HepG2 (cell line): ENCODE measurements around the gene APOL2. TPM values are rescaled to one million over a fixed set of nuclear protein-coding genes. Genes with fewer than 3 reads are reported as not detected.

Source experiments
- CCAR2 ChIP-seq: fragments of 200-400 bp; formaldehyde crosslinking; optimal IDR thresholded peaks from 2 replicates; pipeline ENCODE3; 2018; ENCODE audit warnings: low read depth, mild to moderate bottlenecking, low read length, moderate library complexity
- ERF ChIP-seq: IDR thresholded peaks from 2 replicates; pipeline ENCODE4 v1.6.1; 2018; ENCODE audit warnings: missing biosample characterization, missing genetic modification reagents
- FOSL2 ChIP-seq: sonication (generic); formaldehyde crosslinking; IDR thresholded peaks from 2 replicates; pipeline ENCODE4 v1.4.0; 2020; ENCODE audit warnings: missing genetic modification reagents
- HNRNPL ChIP-seq: fragments of 200-400 bp; formaldehyde crosslinking; IDR thresholded peaks from 2 replicates; pipeline ENCODE4 v1.6.1; 2017; ENCODE audit warnings: mild to moderate bottlenecking, low read depth, low read length
- HOXD1 ChIP-seq: sonication (generic); formaldehyde crosslinking; IDR thresholded peaks from 2 replicates; pipeline ENCODE4 v1.5.0; 2020; ENCODE audit warnings: missing genetic modification reagents
- MYNN ChIP-seq: sonication (generic); formaldehyde crosslinking; IDR thresholded peaks from 2 replicates; pipeline ENCODE4 v1.4.0; 2020; ENCODE audit warnings: mild to moderate bottlenecking, low read depth, missing genetic modification reagents
- NFIB ChIP-seq: sonication (generic); formaldehyde crosslinking; IDR thresholded peaks from 2 replicates; pipeline ENCODE4 v1.9.0; 2021; ENCODE audit warnings: missing genetic modification reagents, mild to moderate bottlenecking, borderline replicate concordance
- POGZ ChIP-seq: sonication (generic); formaldehyde crosslinking; IDR thresholded peaks from 2 replicates; pipeline ENCODE4 v1.4.0; 2020; ENCODE audit warnings: mild to moderate bottlenecking, missing genetic modification reagents
- SAFB2 ChIP-seq: sonication (generic); formaldehyde crosslinking; IDR thresholded peaks from 2 replicates; pipeline ENCODE4 v1.5.1; 2020; ENCODE audit warnings: missing genetic modification reagents, low read depth, mild to moderate bottlenecking, borderline replicate concordance
- SALL1 ChIP-seq: sonication (generic); formaldehyde crosslinking; IDR thresholded peaks from 2 replicates; pipeline ENCODE4 v1.8.0; 2022; ENCODE audit warnings: mild to moderate bottlenecking, missing genetic modification reagents
- SUZ12 ChIP-seq: fragments of 150-350 bp; IDR thresholded peaks from 2 replicates; pipeline ENCODE4 v1.6.1; 2014; ENCODE audit warnings: low read depth, low read length
- TGIF2 ChIP-seq: IDR thresholded peaks from 2 replicates; pipeline ENCODE4 v1.6.1; 2016; ENCODE audit warnings: control low read depth, missing compliant biosample characterization
- ZBTB7B ChIP-seq: sonication (generic); formaldehyde crosslinking; IDR thresholded peaks from 2 replicates; pipeline ENCODE4 v1.4.0; 2020; ENCODE audit warnings: missing genetic modification reagents
- ZNF101 ChIP-seq: sonication (generic); formaldehyde crosslinking; IDR thresholded peaks from 2 replicates; pipeline ENCODE4 v1.4.0; 2020; ENCODE audit warnings: mild to moderate bottlenecking, low read depth, missing genetic modification reagents, borderline replicate concordance
- ZNF441 ChIP-seq: sonication (generic); formaldehyde crosslinking; IDR thresholded peaks from 2 replicates; pipeline ENCODE4 v1.7.0; 2021; ENCODE audit warnings: missing genetic modification reagents, borderline replicate concordance
- ZNF549 ChIP-seq: sonication (generic); formaldehyde crosslinking; IDR thresholded peaks from 2 replicates; pipeline ENCODE4 v1.5.0; 2020; ENCODE audit warnings: missing genetic modification reagents
- ZNF619 ChIP-seq: sonication (generic); formaldehyde crosslinking; IDR thresholded peaks from 2 replicates; pipeline ENCODE4 v1.4.0; 2020; ENCODE audit warnings: mild to moderate bottlenecking, missing genetic modification reagents
- ZNF652 ChIP-seq: IDR thresholded peaks from 2 replicates; pipeline ENCODE4 v1.6.1; 2016; ENCODE audit warnings: low read depth, borderline replicate concordance
- polyA plus RNA-seq, 8 experiments: library from polyadenylated mRNA; depleted of rRNA in 3 of 8; stranded (reverse) in 7 of 8; unstranded in 1 of 8; fragments of >200 nt; fragmentation: Illumina TruSeq in 4 of 8; extraction: Trizol in 4 of 8; gene quantifications; 2 replicates each; pipeline versions ENCODE4 v1.2.1 to v1.2.3, GENCODE V29; 2011 to 2016; ENCODE audit warnings: low read depth in 4 of 8, missing spikeins in 1 of 8, mixed read lengths in 1 of 8; ENCODE audit not compliant: insufficient read depth in 1 of 8
- total RNA-seq, 5 experiments: library from RNA; depleted of rRNA; stranded (reverse); fragments of >200 nt; fragmentation: Illumina TruSeq; extraction: Trizol; gene quantifications; 2 replicates each; pipeline ENCODE4 v1.2.3, GENCODE V29; 2016; ENCODE audit warnings: low read depth in 1 of 5
- TF ChIP-seq, protein P1 (sequence below): sonication (generic); formaldehyde crosslinking; IDR thresholded peaks from 2 replicates; pipeline ENCODE4 v1.4.0; 2020; ENCODE audit warnings: mild to moderate bottlenecking, missing genetic modification reagents
- TF ChIP-seq, protein P2 (sequence below): sonication (generic); formaldehyde crosslinking; IDR thresholded peaks from 2 replicates; pipeline ENCODE4 v1.4.0; 2020; ENCODE audit warnings: missing genetic modification reagents, mild to moderate bottlenecking, borderline replicate concordance
- TF ChIP-seq, protein P3 (sequence below): sonication (generic); formaldehyde crosslinking; IDR thresholded peaks from 2 replicates; pipeline ENCODE4 v1.4.0; 2020; ENCODE audit warnings: missing genetic modification reagents

Gene APOL2
- total and polyA plus RNA-seq, 2 of the 13 experiments (the other 11 are each of a cell fraction or from before 2014, with no cell fraction given), result 28.7 to 51.2 TPM

DNA sequence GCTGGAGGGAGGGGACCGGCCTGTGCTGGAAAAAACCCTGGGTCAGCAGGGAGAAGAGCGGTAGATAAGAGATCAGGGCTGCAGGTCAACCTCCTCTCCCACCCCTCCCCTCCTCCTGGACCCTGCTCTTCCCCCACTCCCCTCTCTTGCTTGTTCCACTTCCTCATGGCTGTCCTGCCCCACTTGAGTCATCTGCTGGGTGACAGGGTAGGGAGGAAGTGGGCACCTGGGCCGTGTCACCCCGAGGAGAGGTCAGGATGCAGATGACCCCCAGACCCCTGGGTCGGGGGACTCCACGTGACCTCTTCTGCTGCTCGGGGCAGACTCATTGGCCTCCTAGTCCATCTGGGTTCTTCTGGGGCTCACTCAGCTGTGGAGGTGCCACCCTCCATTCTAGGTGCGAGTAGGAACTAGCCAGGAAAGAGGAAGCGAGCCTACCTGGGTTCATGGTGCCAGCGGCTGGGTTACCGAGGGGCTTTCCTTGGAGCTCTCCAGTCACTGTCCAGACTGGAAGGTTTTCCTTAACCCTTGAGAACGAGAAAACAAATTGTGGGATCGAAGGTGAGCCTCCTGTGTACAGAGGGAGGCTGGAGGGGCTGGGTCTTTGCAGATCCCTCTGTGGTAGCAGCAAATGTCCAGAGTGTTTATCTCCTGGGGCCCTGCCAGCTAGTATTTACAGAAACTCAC is 6.5 kb downstream of the APOL2 start (continued):
- TF ChIP-seq MYNN (CRISPR knock-in tag) (no peak), ERF (CRISPR knock-in tag) (0 out of 2 replicates have a peak, but pooled peaks have one; percentile 27), ZBTB7B (no peak), ZNF549 (CRISPR knock-in tag) (no peak), ZNF441 (CRISPR knock-in tag) (no peak), ZNF652 (CRISPR knock-in tag) (peak; percentile 63; the same call in 1 of the 2 replicates), POGZ (0 out of 2 replicates have a peak, but pooled peaks have one; percentile 33), HNRNPL (0 out of 2 replicates have a peak, but pooled peaks have one; percentile 39), TGIF2 (CRISPR knock-in tag) (no peak), ZNF101 (CRISPR knock-in tag) (no peak), SUZ12 (no peak), HOXD1 (CRISPR knock-in tag) (no peak), SAFB2 (no peak), CCAR2 (no peak), FOSL2 (CRISPR knock-in tag) (no peak), NFIB (CRISPR knock-in tag) (no peak), SALL1 (peak; percentile 14; the same call in 1 of the 2 replicates), ZNF619 (CRISPR knock-in tag) (no peak)
- TF ChIP-seq, protein P1, sequence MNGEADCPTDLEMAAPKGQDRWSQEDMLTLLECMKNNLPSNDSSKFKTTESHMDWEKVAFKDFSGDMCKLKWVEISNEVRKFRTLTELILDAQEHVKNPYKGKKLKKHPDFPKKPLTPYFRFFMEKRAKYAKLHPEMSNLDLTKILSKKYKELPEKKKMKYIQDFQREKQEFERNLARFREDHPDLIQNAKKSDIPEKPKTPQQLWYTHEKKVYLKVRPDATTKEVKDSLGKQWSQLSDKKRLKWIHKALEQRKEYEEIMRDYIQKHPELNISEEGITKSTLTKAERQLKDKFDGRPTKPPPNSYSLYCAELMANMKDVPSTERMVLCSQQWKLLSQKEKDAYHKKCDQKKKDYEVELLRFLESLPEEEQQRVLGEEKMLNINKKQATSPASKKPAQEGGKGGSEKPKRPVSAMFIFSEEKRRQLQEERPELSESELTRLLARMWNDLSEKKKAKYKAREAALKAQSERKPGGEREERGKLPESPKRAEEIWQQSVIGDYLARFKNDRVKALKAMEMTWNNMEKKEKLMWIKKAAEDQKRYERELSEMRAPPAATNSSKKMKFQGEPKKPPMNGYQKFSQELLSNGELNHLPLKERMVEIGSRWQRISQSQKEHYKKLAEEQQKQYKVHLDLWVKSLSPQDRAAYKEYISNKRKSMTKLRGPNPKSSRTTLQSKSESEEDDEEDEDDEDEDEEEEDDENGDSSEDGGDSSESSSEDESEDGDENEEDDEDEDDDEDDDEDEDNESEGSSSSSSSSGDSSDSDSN (CRISPR knock-in tag), result peak; percentile 21; the same call in 1 of the 2 replicates
- TF ChIP-seq, protein P2, sequence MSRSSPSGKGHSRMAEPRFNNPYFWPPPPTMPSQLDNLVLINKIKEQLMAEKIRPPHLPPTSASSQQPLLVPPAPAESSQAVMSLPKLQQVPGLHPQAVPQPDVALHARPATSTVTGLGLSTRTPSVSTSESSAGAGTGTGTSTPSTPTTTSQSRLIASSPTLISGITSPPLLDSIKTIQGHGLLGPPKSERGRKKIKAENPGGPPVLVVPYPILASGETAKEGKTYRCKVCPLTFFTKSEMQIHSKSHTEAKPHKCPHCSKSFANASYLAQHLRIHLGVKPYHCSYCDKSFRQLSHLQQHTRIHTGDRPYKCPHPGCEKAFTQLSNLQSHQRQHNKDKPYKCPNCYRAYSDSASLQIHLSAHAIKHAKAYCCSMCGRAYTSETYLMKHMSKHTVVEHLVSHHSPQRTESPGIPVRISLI (CRISPR knock-in tag), result no peak
- TF ChIP-seq, protein P3, sequence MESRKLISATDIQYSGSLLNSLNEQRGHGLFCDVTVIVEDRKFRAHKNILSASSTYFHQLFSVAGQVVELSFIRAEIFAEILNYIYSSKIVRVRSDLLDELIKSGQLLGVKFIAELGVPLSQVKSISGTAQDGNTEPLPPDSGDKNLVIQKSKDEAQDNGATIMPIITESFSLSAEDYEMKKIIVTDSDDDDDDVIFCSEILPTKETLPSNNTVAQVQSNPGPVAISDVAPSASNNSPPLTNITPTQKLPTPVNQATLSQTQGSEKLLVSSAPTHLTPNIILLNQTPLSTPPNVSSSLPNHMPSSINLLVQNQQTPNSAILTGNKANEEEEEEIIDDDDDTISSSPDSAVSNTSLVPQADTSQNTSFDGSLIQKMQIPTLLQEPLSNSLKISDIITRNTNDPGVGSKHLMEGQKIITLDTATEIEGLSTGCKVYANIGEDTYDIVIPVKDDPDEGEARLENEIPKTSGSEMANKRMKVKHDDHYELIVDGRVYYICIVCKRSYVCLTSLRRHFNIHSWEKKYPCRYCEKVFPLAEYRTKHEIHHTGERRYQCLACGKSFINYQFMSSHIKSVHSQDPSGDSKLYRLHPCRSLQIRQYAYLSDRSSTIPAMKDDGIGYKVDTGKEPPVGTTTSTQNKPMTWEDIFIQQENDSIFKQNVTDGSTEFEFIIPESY, result no peak
